Panc1 (cell line): Measurements from ENCODE around the gene PTPRF.

Experiments
- POLR2AphosphoS5 ChIP-seq: IDR thresholded peaks from 2 replicates; pipeline ENCODE4 v1.6.1; 2012; ENCODE audit warnings: mild to moderate bottlenecking, low read depth, low read length, moderate library complexity
- SIN3A ChIP-seq: IDR thresholded peaks from 2 replicates; pipeline ENCODE4 v1.6.1; 2012; ENCODE audit warnings: low read depth, mild to moderate bottlenecking, low read length, moderate library complexity, borderline replicate concordance; ENCODE audit not compliant: insufficient read depth
- TCF7L2 ChIP-seq: IDR thresholded peaks from 2 replicates; pipeline ENCODE4 v1.6.1; 2011; ENCODE audit warnings: mild to moderate bottlenecking, low read depth, low read length, inconsistent platforms
- TF ChIP-seq, protein P1 (sequence below): fragments of 450-650 bp; IDR thresholded peaks from 2 replicates; pipeline ENCODE4 v1.5.1; 2017; ENCODE audit warnings: mild to moderate bottlenecking
- TF ChIP-seq, protein P2 (sequence below), 2 experiments: IDR thresholded peaks; 2 replicates each; pipeline ENCODE4 v1.6.1; 2011 to 2012; ENCODE audit warnings: low read depth in 2 of 2, control low read depth in 1 of 2, low read length in 1 of 2, mild to moderate bottlenecking in 1 of 2, moderate library complexity in 1 of 2; ENCODE audit not compliant: insufficient read depth in 1 of 2

DNA sequence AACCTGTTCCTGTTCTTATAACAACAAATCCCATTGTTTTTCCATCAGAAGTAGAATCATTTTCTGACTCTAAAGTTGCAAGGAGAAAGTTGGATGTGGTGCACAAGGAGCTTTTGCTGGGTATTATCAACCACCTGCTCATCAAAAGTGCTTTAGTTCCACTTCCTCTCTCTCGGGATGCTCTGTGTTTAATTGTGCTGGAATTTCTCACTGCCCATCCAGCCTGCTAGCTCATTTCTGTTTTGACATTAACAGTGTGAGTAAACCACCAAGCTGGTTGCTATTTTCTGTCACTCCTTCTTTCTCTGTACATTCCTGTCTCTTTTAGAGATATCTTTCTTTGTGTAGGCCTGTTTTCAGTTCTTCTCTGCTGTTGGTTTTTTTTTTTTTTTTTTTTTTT, 125.3 kb downstream of the PTPRF start:
- TF ChIP-seq, protein P1, sequence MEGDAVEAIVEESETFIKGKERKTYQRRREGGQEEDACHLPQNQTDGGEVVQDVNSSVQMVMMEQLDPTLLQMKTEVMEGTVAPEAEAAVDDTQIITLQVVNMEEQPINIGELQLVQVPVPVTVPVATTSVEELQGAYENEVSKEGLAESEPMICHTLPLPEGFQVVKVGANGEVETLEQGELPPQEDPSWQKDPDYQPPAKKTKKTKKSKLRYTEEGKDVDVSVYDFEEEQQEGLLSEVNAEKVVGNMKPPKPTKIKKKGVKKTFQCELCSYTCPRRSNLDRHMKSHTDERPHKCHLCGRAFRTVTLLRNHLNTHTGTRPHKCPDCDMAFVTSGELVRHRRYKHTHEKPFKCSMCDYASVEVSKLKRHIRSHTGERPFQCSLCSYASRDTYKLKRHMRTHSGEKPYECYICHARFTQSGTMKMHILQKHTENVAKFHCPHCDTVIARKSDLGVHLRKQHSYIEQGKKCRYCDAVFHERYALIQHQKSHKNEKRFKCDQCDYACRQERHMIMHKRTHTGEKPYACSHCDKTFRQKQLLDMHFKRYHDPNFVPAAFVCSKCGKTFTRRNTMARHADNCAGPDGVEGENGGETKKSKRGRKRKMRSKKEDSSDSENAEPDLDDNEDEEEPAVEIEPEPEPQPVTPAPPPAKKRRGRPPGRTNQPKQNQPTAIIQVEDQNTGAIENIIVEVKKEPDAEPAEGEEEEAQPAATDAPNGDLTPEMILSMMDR: no peak
- TF ChIP-seq, protein P2, sequence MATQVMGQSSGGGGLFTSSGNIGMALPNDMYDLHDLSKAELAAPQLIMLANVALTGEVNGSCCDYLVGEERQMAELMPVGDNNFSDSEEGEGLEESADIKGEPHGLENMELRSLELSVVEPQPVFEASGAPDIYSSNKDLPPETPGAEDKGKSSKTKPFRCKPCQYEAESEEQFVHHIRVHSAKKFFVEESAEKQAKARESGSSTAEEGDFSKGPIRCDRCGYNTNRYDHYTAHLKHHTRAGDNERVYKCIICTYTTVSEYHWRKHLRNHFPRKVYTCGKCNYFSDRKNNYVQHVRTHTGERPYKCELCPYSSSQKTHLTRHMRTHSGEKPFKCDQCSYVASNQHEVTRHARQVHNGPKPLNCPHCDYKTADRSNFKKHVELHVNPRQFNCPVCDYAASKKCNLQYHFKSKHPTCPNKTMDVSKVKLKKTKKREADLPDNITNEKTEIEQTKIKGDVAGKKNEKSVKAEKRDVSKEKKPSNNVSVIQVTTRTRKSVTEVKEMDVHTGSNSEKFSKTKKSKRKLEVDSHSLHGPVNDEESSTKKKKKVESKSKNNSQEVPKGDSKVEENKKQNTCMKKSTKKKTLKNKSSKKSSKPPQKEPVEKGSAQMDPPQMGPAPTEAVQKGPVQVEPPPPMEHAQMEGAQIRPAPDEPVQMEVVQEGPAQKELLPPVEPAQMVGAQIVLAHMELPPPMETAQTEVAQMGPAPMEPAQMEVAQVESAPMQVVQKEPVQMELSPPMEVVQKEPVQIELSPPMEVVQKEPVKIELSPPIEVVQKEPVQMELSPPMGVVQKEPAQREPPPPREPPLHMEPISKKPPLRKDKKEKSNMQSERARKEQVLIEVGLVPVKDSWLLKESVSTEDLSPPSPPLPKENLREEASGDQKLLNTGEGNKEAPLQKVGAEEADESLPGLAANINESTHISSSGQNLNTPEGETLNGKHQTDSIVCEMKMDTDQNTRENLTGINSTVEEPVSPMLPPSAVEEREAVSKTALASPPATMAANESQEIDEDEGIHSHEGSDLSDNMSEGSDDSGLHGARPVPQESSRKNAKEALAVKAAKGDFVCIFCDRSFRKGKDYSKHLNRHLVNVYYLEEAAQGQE (IDR thresholded peaks at IDR 0.05; ENCODE audit: insufficient read depth in 1 of 2, low read depth in 2 of 2, low read length in 1 of 2): no peak
- TF ChIP-seq SIN3A: no peak
- TF ChIP-seq POLR2AphosphoS5: no peak
- TF ChIP-seq TCF7L2: no peak
